Gastroesophageal sphincter (tissue), 3 donors: ENCODE data around the gene PLIN1.

Source experiments
- CTCF ChIP-seq, 4 experiments: fragments of 200-600 bp in 2 of 4; fragments of 450-650 bp in 2 of 4; sonication (generic) in 1 of 4; IDR thresholded peaks; one replicate each; pipeline ENCODE4 v1.5.1; 2017 to 2019; ENCODE audit warnings: antibody characterized with exemption in 4 of 4, mild to moderate bottlenecking in 2 of 4, moderate library complexity in 2 of 4
- EP300 ChIP-seq: sonication (generic); formaldehyde crosslinking; IDR thresholded peaks from one replicate; pipeline ENCODE4 v1.6.1; 2017; ENCODE audit warnings: antibody characterized with exemption, mild to moderate bottlenecking
- POLR2A ChIP-seq, 2 donors: fragments of 450-650 bp; IDR thresholded peaks; one replicate each; pipeline ENCODE4 v1.6.1; 2017; ENCODE audit warnings: antibody characterized with exemption in 2 of 2, mild to moderate bottlenecking in 2 of 2, moderate library complexity in 1 of 2
- POLR2AphosphoS5 ChIP-seq: sonication (generic); formaldehyde crosslinking; IDR thresholded peaks from one replicate; pipeline ENCODE4 v1.6.1; 2017; ENCODE audit warnings: antibody characterized with exemption

GRCh38 chr15:89654301-89654761, 24.8 kb downstream of the PLIN1 start:
- TF ChIP-seq POLR2A (IDR thresholded peaks at IDR 0.05) (no peak), CTCF (IDR thresholded peaks at IDR 0.05) (no peak), EP300 (no peak), POLR2AphosphoS5 (no peak)
